ENCODE data around the gene ARRDC5.

Gene ARRDC5

DNA sequence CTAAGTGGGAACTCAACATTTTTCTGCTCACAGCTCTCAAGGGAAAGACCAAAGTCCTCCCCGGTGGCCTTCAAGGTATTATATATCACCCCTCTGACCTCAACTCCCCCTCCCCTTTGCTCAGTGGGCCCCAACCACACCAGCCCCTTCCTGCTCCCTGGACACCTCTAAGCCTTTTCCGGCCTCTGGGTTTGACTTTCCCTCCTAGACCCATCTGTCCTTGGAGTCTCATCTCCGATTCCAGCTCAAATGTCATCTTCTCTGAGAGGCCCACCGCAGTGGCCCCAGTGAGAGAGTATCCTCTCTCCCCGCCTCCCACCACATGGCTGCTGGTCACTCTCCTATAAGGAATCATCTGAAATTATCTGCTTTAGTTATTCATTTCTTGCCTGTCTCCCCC, 5.7 kb upstream of the ARRDC5 start:
- TF ChIP-seq REST (IDR thresholded peaks at IDR 0.05; ENCODE audit: insufficient read depth in 1 of 2, low read depth in 2 of 2, low read length in 2 of 2) (no peak), POLR2AphosphoS5 (IDR thresholded peaks at IDR 0.05; ENCODE audit: low read depth, low read length) (no peak), TAF1 (IDR thresholded peaks at IDR 0.05; ENCODE audit: borderline replicate concordance, insufficient read depth, low read length) (no peak), FOXP2 (optimal IDR thresholded peaks at IDR 0.05; ENCODE audit: borderline replicate concordance, extremely low read depth, extremely low read length, insufficient read depth) (no peak), SIN3A (IDR thresholded peaks at IDR 0.05; ENCODE audit: borderline replicate concordance, insufficient read depth, low read length) (no peak)

DNA sequence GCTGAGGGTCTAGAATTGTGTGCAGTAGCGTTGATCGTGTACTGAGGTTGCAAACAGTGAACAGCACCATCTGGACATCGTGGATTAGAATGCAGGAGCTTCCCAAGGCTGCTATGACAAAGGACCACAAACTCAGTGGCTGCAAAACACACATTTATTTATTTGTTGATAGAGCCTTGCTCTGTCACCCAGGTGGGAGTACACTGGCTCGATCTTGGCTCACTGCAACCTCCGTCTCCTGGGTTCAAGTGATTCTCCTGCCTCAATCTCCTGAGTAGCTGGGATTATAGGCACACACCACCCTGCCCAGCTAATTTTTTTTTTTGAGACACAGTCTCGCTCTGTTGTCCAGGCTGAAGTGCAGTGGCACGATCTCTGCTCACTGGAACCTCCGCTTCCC, 4.3 kb upstream of the ARRDC5 start:
- no peak for TF ChIP-seq POLR2AphosphoS5 (IDR thresholded peaks at IDR 0.05; ENCODE audit: low read depth, low read length)
- TF ChIP-seq REST (IDR thresholded peaks at IDR 0.05; ENCODE audit: insufficient read depth in 1 of 2, low read depth in 2 of 2, low read length in 2 of 2) = no peak
- TF ChIP-seq FOXP2 (optimal IDR thresholded peaks at IDR 0.05; ENCODE audit: borderline replicate concordance, extremely low read depth, extremely low read length, insufficient read depth) = no peak
- TF ChIP-seq TAF1 (IDR thresholded peaks at IDR 0.05; ENCODE audit: borderline replicate concordance, insufficient read depth, low read length) = no peak
- no peak for TF ChIP-seq SIN3A (IDR thresholded peaks at IDR 0.05; ENCODE audit: borderline replicate concordance, insufficient read depth, low read length)

DNA sequence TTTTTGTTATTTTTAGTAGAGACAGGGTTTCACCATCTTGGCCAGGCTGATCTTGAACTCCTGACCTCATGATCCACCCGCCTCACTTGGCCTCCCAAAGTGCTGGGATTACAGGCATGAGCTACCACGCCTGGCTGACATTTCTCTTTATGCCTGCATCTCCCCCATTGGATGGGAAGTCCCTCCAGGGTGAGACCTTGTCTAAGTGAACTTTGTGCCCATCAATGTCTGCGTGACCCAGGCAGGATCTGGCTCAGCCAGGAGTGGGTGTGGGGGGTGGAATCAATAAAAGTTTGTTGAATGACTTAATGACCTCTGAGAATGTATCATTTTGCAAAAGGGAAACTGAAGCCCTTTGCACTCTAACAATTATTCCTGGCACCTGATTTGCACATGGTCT, 1.8 kb upstream of the ARRDC5 start:
- no peak for TF ChIP-seq TAF1 (IDR thresholded peaks at IDR 0.05; ENCODE audit: borderline replicate concordance, insufficient read depth, low read length)
- TF ChIP-seq POLR2AphosphoS5 (IDR thresholded peaks at IDR 0.05; ENCODE audit: low read depth, low read length) = no peak
- TF ChIP-seq SIN3A (IDR thresholded peaks at IDR 0.05; ENCODE audit: borderline replicate concordance, insufficient read depth, low read length) = no peak
- no peak for TF ChIP-seq FOXP2 (optimal IDR thresholded peaks at IDR 0.05; ENCODE audit: borderline replicate concordance, extremely low read depth, extremely low read length, insufficient read depth)
- TF ChIP-seq REST (IDR thresholded peaks at IDR 0.05; ENCODE audit: insufficient read depth in 1 of 2, low read depth in 2 of 2, low read length in 2 of 2) = no peak

DNA sequence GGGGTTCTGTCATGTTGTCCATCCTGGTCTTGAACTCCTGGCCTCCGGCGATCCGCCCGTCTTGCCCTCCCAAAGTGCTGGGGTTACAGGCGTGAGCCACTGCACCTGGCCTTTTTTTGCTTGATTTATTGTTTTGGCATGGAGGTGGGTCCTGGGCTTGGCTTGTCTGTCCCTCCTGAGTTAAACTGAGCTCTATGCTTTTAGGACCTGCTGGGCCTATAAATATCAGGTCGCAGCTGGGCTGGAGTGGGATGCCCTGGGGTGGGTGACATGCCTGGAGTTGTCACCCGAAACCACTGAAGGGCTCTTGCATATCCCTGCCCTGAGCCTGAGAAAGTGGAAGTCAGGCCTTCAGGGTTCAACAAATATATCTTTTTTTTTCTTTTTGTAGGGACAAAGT, 5.5 kb downstream of the ARRDC5 start:
- TF ChIP-seq REST (IDR thresholded peaks at IDR 0.05; ENCODE audit: insufficient read depth in 1 of 2, low read depth in 2 of 2, low read length in 2 of 2) (no peak), TAF1 (IDR thresholded peaks at IDR 0.05; ENCODE audit: borderline replicate concordance, insufficient read depth, low read length) (no peak), FOXP2 (optimal IDR thresholded peaks at IDR 0.05; ENCODE audit: borderline replicate concordance, extremely low read depth, extremely low read length, insufficient read depth) (no peak), POLR2AphosphoS5 (IDR thresholded peaks at IDR 0.05; ENCODE audit: low read depth, low read length) (no peak), SIN3A (IDR thresholded peaks at IDR 0.05; ENCODE audit: borderline replicate concordance, insufficient read depth, low read length) (no peak)

DNA sequence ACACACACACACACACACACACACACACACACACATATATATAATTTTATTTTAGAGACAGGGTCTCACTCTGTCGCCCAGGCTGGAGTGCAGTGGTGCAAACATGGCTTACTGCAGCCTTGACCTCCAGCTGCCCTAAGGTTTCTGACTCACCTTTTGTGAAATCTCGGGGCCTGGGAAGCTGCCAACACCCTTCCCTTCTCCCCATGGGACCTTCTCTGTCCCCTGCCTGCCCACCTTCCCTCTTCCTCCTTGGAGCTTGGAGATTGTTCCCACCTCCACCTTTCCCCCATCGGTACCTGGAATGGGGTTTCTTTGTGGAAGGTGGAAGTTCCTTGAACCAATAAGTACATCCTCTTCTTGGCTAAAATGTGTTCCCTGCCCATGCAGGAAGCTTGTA, 6.3 kb downstream of the ARRDC5 start:
- TF ChIP-seq TAF1 (IDR thresholded peaks at IDR 0.05; ENCODE audit: borderline replicate concordance, insufficient read depth, low read length) = no peak
- TF ChIP-seq SIN3A (IDR thresholded peaks at IDR 0.05; ENCODE audit: borderline replicate concordance, insufficient read depth, low read length) = no peak
- no peak for TF ChIP-seq FOXP2 (optimal IDR thresholded peaks at IDR 0.05; ENCODE audit: borderline replicate concordance, extremely low read depth, extremely low read length, insufficient read depth)
- no peak for TF ChIP-seq REST (IDR thresholded peaks at IDR 0.05; ENCODE audit: insufficient read depth in 1 of 2, low read depth in 2 of 2, low read length in 2 of 2)
- TF ChIP-seq POLR2AphosphoS5 (IDR thresholded peaks at IDR 0.05; ENCODE audit: low read depth, low read length) = no peak

Data from PFSK-1 (cell line).